Subcutaneous adipose tissue (tissue), 4 donors: Measurements from ENCODE around the gene NPM1. TPM values are rescaled to one million over a fixed set of nuclear protein-coding genes. Genes with fewer than 3 reads are reported as not detected.

Experiments used
- small RNA-seq: library from RNA; depleted of rRNA; stranded (forward); fragments of <200 nt; gene quantifications from one replicate; pipeline ENCODE3, GENCODE V24; 2016
- total RNA-seq, 4 donors: library from RNA; depleted of rRNA; stranded (reverse); fragments of >200 nt; gene quantifications; one replicate each; pipeline ENCODE4 v1.1.0, GENCODE V29; 2016
- TF ChIP-seq, protein P1 (sequence below): fragments of 450-650 bp; IDR thresholded peaks from one replicate; pipeline ENCODE4 v1.5.1; 2016; ENCODE audit warnings: low read depth, mild to moderate bottlenecking, control low read depth, antibody characterized with exemption, moderate library complexity

Gene NPM1
- total RNA-seq, 4 donors from 2014 or later = 421 to 628 (median 493) TPM

DNA sequence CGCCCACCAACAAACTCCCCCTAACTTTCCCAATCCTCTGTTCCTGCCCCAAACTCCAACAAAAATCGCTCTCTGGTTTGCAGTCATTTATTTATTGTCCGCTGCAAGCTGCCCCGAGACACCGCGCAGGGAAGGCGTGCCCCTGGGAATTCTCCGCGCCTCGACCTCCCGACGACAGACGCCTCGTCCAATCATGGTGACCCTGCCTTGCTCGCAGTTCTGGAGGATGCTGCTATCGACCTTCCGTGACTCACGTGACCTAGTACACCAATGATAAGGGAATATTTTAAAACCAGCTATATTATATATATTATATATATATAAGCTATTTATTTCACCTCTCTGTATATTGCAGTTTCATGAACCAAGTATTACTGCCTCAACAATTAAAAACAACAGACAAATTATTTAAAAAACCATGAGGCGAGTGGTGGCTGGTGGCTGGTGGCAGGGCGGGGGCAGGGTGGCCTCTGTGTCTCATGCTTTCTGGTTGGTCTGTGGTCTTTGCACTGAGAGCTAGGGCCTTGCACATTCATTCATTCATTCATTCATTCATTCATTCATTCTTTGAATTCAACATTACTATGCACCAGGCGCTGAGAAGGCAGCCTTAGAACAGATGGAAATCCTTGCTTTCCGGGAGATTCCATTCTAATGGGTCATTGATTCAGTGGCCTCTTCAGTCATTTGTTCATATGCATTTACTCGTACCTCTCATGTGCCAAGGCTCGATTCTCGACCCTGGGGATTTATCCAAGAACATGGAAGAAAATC, 69.7 kb downstream of the NPM1 start:
- TF ChIP-seq, protein P1, sequence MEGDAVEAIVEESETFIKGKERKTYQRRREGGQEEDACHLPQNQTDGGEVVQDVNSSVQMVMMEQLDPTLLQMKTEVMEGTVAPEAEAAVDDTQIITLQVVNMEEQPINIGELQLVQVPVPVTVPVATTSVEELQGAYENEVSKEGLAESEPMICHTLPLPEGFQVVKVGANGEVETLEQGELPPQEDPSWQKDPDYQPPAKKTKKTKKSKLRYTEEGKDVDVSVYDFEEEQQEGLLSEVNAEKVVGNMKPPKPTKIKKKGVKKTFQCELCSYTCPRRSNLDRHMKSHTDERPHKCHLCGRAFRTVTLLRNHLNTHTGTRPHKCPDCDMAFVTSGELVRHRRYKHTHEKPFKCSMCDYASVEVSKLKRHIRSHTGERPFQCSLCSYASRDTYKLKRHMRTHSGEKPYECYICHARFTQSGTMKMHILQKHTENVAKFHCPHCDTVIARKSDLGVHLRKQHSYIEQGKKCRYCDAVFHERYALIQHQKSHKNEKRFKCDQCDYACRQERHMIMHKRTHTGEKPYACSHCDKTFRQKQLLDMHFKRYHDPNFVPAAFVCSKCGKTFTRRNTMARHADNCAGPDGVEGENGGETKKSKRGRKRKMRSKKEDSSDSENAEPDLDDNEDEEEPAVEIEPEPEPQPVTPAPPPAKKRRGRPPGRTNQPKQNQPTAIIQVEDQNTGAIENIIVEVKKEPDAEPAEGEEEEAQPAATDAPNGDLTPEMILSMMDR = no peak

DNA sequence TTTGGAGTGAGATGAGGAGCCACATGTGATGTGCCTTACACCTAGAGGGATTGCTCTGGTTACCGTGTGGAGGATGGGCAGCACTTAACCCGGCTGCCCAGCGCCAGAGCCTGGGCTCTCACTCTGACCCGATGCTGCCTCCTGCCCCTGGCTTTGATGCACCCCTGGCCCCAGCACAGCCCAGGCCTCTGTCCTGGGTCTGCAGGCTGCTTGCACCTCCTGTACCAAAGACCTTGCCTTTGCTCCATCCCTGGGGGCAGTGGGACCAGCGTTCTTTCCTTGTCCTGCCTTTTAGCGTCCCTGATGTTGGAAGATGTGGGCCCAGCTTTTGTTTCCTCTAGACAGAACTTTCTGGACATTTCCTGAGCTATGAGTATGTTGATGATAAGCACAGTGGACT, 72.2 kb downstream of the NPM1 start:
- TF ChIP-seq, protein P1 = no peak

Small RNAs within 50 kb of the gene (small RNA-seq; reads per million reads assigned to genes)
- not detected for gene AC091980.1
- gene MIR3912 = not detected
- not detected for gene RN7SL339P
- not detected for gene SNORA70J

Other genes starting within 250 kb of the NPM1 start
- not detected for gene TLX3, start 78.6 kb upstream of the NPM1 start, total RNA-seq
- gene FGF18, start 31.8 kb downstream of the NPM1 start, total RNA-seq = under 1 TPM in 2 of 4 donors, not detected in 2; 0.33 to 0.66 TPM